GM12878 (cell line): Measurements from ENCODE around the gene CHRM3. TPM values are rescaled to one million over a fixed set of nuclear protein-coding genes. Genes with fewer than 3 reads are reported as not detected.

Source experiments
- ATAC-seq: fragments of 200-7000 bp; cut with Tn5 transposase; 3 replicates; pipeline ENCODE4 v1.9.1; 2020; ENCODE audit warnings: mild to moderate bottlenecking, moderate library complexity
- BruUV-seq: library from RNA; stranded (reverse); fragments of 400-500 nt; replicated peaks from 2 replicates; lab custom pipeline; 2021; lab: Mats Ljungman, UMichigan
- CTCF ChIA-PET: fragments of 300-600 bp; sonication (Branson Sonifier 250); formaldehyde crosslinking; extraction: SDS; loops from one replicate; lab custom pipeline; 2021; ENCODE audit warnings: inconsistent platforms; lab: Yijun Ruan, JAX
- POLR2A ChIA-PET: fragments of 350-600 bp; formaldehyde crosslinking; extraction: SDS; loops from one replicate; lab custom pipeline; 2021; ENCODE audit warnings: inconsistent platforms; lab: Charles Lee
- RAD21 ChIA-PET: fragments of 300-600 bp; sonication (Branson Sonifier 250); formaldehyde crosslinking; loops from one replicate; lab custom pipeline; 2023; ENCODE audit warnings: antibody characterized with exemption; ENCODE audit not compliant: unreplicated experiment; lab: Charles Lee
- SMC1A ChIA-PET: fragments of 300-600 bp; sonication (Branson Sonifier 250); formaldehyde crosslinking; loops from one replicate; lab custom pipeline; 2023; ENCODE audit not compliant: unreplicated experiment, uncharacterized antibody; lab: Charles Lee
- DNase-seq: peaks from one replicate; pipeline ENCODE4 v3.0.0-alpha.2; 2011; ENCODE audit warnings: low read depth, low spot score
- FAIRE-seq: peaks from 3 replicates; lab custom pipeline; 2011; peaks lifted over from hg19 to GRCh38; lab: Jason Lieb, UNC
- H2AFZ ChIP-seq: 2 replicates; pipeline ENCODE4 v1.6.0; 2011; ENCODE audit warnings: low read depth, low read length, control low read depth; ENCODE audit not compliant: control insufficient read depth
- H3K27ac ChIP-seq: 2 replicates; pipeline ENCODE4 v1.5.1; 2011; ENCODE audit warnings: control low read depth; ENCODE audit not compliant: control insufficient read depth, insufficient read depth
- H3K27me3 ChIP-seq, 2 experiments: replicated peaks in 1 of 2; 2 replicates each; pipeline versions ENCODE4 v1.6.0 to v1.6.1; 2011; ENCODE audit warnings: low read length in 1 of 2; ENCODE audit not compliant: control insufficient read depth in 2 of 2, insufficient read depth in 2 of 2
- H3K36me3 ChIP-seq, 2 experiments: 2 replicates each; pipeline ENCODE4 v1.5.1; 2011; ENCODE audit warnings: low read length in 1 of 2; ENCODE audit not compliant: control insufficient read depth in 2 of 2, insufficient read depth in 2 of 2
- H3K4me1 ChIP-seq: 2 replicates; pipeline ENCODE4 v1.6.1; 2011; ENCODE audit warnings: mild to moderate bottlenecking, low read length, moderate library complexity, mixed read lengths; ENCODE audit not compliant: control insufficient read depth, insufficient read depth
- H3K4me2 ChIP-seq: 2 replicates; pipeline ENCODE4 v1.6.0; 2011; ENCODE audit warnings: control low read depth; ENCODE audit not compliant: control insufficient read depth, insufficient read depth
- H3K4me3 ChIP-seq: fragments of 200-600 bp; sonication (generic); 2 replicates; pipeline ENCODE4 v1.5.1; 2016
- H3K79me2 ChIP-seq: 2 replicates; pipeline ENCODE4 v1.6.0; 2011; ENCODE audit warnings: low read length; ENCODE audit not compliant: control insufficient read depth, insufficient read depth
- H3K9ac ChIP-seq: 2 replicates; pipeline ENCODE4 v1.8.0; 2011; ENCODE audit warnings: low read length, control low read depth, mixed read lengths; ENCODE audit not compliant: control insufficient read depth, insufficient read depth
- H3K9me3 ChIP-seq: replicated peaks from 3 replicates; pipeline ENCODE4 v1.5.1; 2011; ENCODE audit warnings: mild to moderate bottlenecking, low read length; ENCODE audit not compliant: control insufficient read depth, insufficient read depth
- H4K20me1 ChIP-seq: 2 replicates; pipeline ENCODE4 v1.6.0; 2011; ENCODE audit not compliant: control insufficient read depth, insufficient read depth
- BACH1 ChIP-seq: fragments of 450-650 bp; IDR thresholded peaks from 2 replicates; pipeline ENCODE4 v1.6.1; 2017; ENCODE audit warnings: mild to moderate bottlenecking, borderline replicate concordance
- CHD4 ChIP-seq: fragments of 200-600 bp; sonication (generic); IDR thresholded peaks from 2 replicates; pipeline ENCODE4 v1.6.1; 2016; ENCODE audit warnings: mild to moderate bottlenecking
- EP300 ChIP-seq, 2 experiments: fragments of 150-350 bp in 1 of 2; IDR thresholded peaks; 2 replicates each; pipeline ENCODE4 v1.6.1; 2011 to 2012; ENCODE audit warnings: low read depth in 2 of 2, low read length in 2 of 2, borderline replicate concordance in 1 of 2, improper control_type of control experiment in 1 of 2, inconsistent platforms in 1 of 2; ENCODE audit not compliant: control insufficient read depth in 1 of 2
- ETV6 ChIP-seq, 2 experiments: fragments of 450-650 bp in 1 of 2; IDR thresholded peaks in 1 of 2; conservative IDR thresholded peaks in 1 of 2; 2 replicates each; pipeline ENCODE4 v1.6.1; 2014; ENCODE audit warnings: antibody characterized with exemption in 1 of 2, borderline replicate concordance in 1 of 2, low read depth in 1 of 2, mild to moderate bottlenecking in 1 of 2, moderate library complexity in 1 of 2
- GATAD2B ChIP-seq: fragments of 450-650 bp; conservative IDR thresholded peaks from 2 replicates; pipeline ENCODE4 v1.6.1; 2017; ENCODE audit warnings: low read depth, mild to moderate bottlenecking, moderate library complexity
- MAX ChIP-seq: IDR thresholded peaks from 2 replicates; pipeline ENCODE4 v1.6.1; 2012; ENCODE audit warnings: low read depth, low read length, improper control_type of control experiment
- MTA2 ChIP-seq: fragments of 450-650 bp; IDR thresholded peaks from 2 replicates; pipeline ENCODE4 v1.6.1; 2016; ENCODE audit warnings: low read depth, mild to moderate bottlenecking, moderate library complexity
- MYC ChIP-seq: IDR thresholded peaks from 2 replicates; pipeline ENCODE4 v1.6.1; 2011; ENCODE audit warnings: mild to moderate bottlenecking, low read length, moderate library complexity, inconsistent platforms; ENCODE audit not compliant: insufficient read depth, insufficient replicate concordance, insufficient read length, severe bottlenecking
- NFXL1 ChIP-seq: fragments of 450-650 bp; IDR thresholded peaks from 2 replicates; pipeline ENCODE4 v1.6.1; 2017; ENCODE audit warnings: antibody characterized with exemption, mild to moderate bottlenecking, borderline replicate concordance
- NR2F1 ChIP-seq: fragments of 450-650 bp; conservative IDR thresholded peaks from 2 replicates; pipeline ENCODE4 v1.6.1; 2017; ENCODE audit warnings: mild to moderate bottlenecking
- PBX3 ChIP-seq: IDR thresholded peaks from 2 replicates; pipeline ENCODE4 v1.6.1; 2011; ENCODE audit warnings: mild to moderate bottlenecking, low read depth, low read length, moderate library complexity; ENCODE audit not compliant: insufficient replicate concordance
- REST ChIP-seq: IDR thresholded peaks from 2 replicates; pipeline ENCODE4 v1.6.1; 2012; ENCODE audit warnings: mild to moderate bottlenecking, low read depth, low read length
- SMAD1 ChIP-seq: fragments of 450-650 bp; IDR thresholded peaks from 2 replicates; pipeline ENCODE4 v1.6.1; 2018; ENCODE audit warnings: mild to moderate bottlenecking, low read depth; ENCODE audit not compliant: partially characterized antibody
- SMAD5 ChIP-seq: IDR thresholded peaks from 2 replicates; pipeline ENCODE4 v1.6.1; 2016; ENCODE audit warnings: antibody characterized with exemption, low read depth
- ZBTB40 ChIP-seq: fragments of 450-650 bp; IDR thresholded peaks from 2 replicates; pipeline ENCODE4 v1.6.1; 2016; ENCODE audit warnings: mild to moderate bottlenecking, moderate library complexity, borderline replicate concordance
- WGBS: methylation state at CpG from one replicate; pipeline ENCODE4 v1.1.6; 2016; ENCODE audit warnings: low lambda C conversion rate; ENCODE audit not compliant: insufficient replicate concordance, insufficient coverage; ENCODE audit errors: missing lambda C conversion rate; 5-methylcytosine and 5-hydroxymethylcytosine counted together
- in situ Hi-C: fragments of 300-500 bp; cut with MboI; formaldehyde crosslinking; loops from 9 replicates; pipeline ENCODE4 v1.14.3; 2018; ENCODE audit warnings: mixed read lengths
- intact Hi-C: fragments of 100-400 bp; cut with micrococcal nuclease; formaldehyde crosslinking; loops from one replicate; pipeline ENCODE4 v1.14.2; 2022; ENCODE audit not compliant: unreplicated experiment
- polyA plus RNA-seq, 11 experiments: library from polyadenylated mRNA; depleted of rRNA in 4 of 11; unstranded in 6 of 11; stranded (reverse) in 5 of 11; fragments of >200 nt; fragmentation: Nextera tagmentation in 4 of 11; fragmentation: Illumina TruSeq in 1 of 11; extraction: Ambion mirVana in 4 of 11; extraction: Trizol in 1 of 11; gene quantifications; 1 replicate in 1 of 11; 2 replicates in 10 of 11; pipeline versions ENCODE4 v1.2.1 to v1.2.3, GENCODE V29; 2011 to 2016; ENCODE audit warnings: inconsistent platforms in 2 of 11, missing spikeins in 2 of 11, low read depth in 1 of 11
- total RNA-seq, 4 experiments: library from RNA; depleted of rRNA in 3 of 4; stranded (reverse); fragments of >200 nt in 3 of 4; fragmentation: Illumina TruSeq in 1 of 4; extraction: Trizol in 1 of 4; gene quantifications; 2 replicates each; pipeline versions ENCODE4 v1.2.1 to v1.2.3, GENCODE V29; 2013 to 2021

The CHRM3 gene
- total and polyA plus RNA-seq, 10 of the 15 experiments (the other 5 are each of a cell fraction or from before 2014, with no cell fraction given), result 0.06 to 0.12 TPM; not detected in 8

GRCh38 chr1:239432255-239432654, 45.9 kb downstream of the CHRM3 start:
- in situ Hi-C loops (no loop called here), intact Hi-C loops (no loop called here)
- Histone ChIP-seq H3K9ac (no peak overlapping the region), H3K4me2 (no peak overlapping the region), H3K9me3 (no peaks in the 10 kb centered on the region), H3K27me3 (no peaks in the 10 kb centered on the region), H3K79me2 (no peaks in the 10 kb centered on the region), H3K4me1 (no peaks in the 10 kb centered on the region), H4K20me1 (no peaks in the 10 kb centered on the region), H2AFZ (no peak overlapping the region), H3K27ac (no peak overlapping the region), H3K4me3 (no peak overlapping the region), H3K36me3 (no peaks in the 10 kb centered on the region)
- BruUV-seq, result no TSS peak
- ChIA-PET RAD21 (no interaction called here), CTCF (no interaction called here), POLR2A (no interaction called here), SMC1A (interaction anchor here (2.0 kb wide), 1 partner anchor 21 kb away, joined by 5 read pairs; no protein-coding TSS in a partner anchor)
- ATAC-seq (no peak), DNase-seq (no peak), FAIRE-seq (no peak)
- WGBS, result 0% methylated on average over 1 of the region's 1 CpG
- TF ChIP-seq GATAD2B (no peak), ZBTB40 (no peak), MYC (no peak), EP300 (IDR thresholded peaks at IDR 0.05; ENCODE audit: borderline replicate concordance in 1 of 2, control insufficient read depth in 1 of 2, low read depth in 2 of 2, low read length in 2 of 2) (no peak), BACH1 (no peak), PBX3 (no peak), REST (no peak), MAX (no peak), SMAD1 (no peak), NR2F1 (no peak), CHD4 (no peak), NFXL1 (no peak), MTA2 (no peak), ETV6 (conservative IDR thresholded peaks at IDR 0.05 in 1 of 2, IDR thresholded peaks at IDR 0.05 in 1 of 2; ENCODE audit: borderline replicate concordance in 1 of 2, low read depth in 1 of 2) (no peak), SMAD5 (no peak)
